SK-N-MC (cell line): ENCODE results near the gene USPL1.

Experiments used
- DNase-seq: peaks from one replicate; pipeline ENCODE4 v3.0.0-alpha.2; 2011; ENCODE audit warnings: low read depth, low spot score
- H3K27ac ChIP-seq: fragments of 200-600 bp; sonication (generic); 2 replicates; pipeline ENCODE4 v1.5.1; 2016; ENCODE audit warnings: mixed run types
- H3K36me3 ChIP-seq: fragments of 200-600 bp; sonication (generic); 2 replicates; pipeline ENCODE4 v1.6.1; 2017; ENCODE audit warnings: antibody characterized with exemption, low read length, mixed read lengths; ENCODE audit not compliant: insufficient read depth
- H3K4me3 ChIP-seq: fragments of 200-600 bp; sonication (generic); 2 replicates; pipeline ENCODE4 v1.5.1; 2016
- H3K9ac ChIP-seq: fragments of 200-600 bp; sonication (generic); 2 replicates; pipeline ENCODE4 v1.8.0; 2017; ENCODE audit warnings: mixed run types, mixed read lengths; ENCODE audit not compliant: insufficient read length
- H3K9me3 ChIP-seq: fragments of 200-600 bp; sonication (generic); 2 replicates; pipeline ENCODE4 v1.6.1; 2017; ENCODE audit warnings: low read depth, mild to moderate bottlenecking, antibody characterized with exemption, low read length, moderate library complexity, mixed read lengths
- EZH2 ChIP-seq: fragments of 200-600 bp; sonication (generic); IDR thresholded peaks from one replicate; pipeline ENCODE4 v1.6.1; 2017; ENCODE audit warnings: antibody characterized with exemption
- FOXP2 ChIP-seq: optimal IDR thresholded peaks from 2 replicates; pipeline ENCODE3; 2011; ENCODE audit warnings: mild to moderate bottlenecking, moderate library complexity; ENCODE audit not compliant: insufficient read depth; ENCODE audit errors: extremely low read length, control extremely low read depth
- POLR2AphosphoS5 ChIP-seq: IDR thresholded peaks from 2 replicates; pipeline ENCODE4 v1.6.1; 2012; ENCODE audit warnings: mild to moderate bottlenecking, low read depth, low read length, borderline replicate concordance

Gene USPL1

GRCh38 chr13:30690282-30691188 is 72.8 kb downstream of the USPL1 start:
- Histone ChIP-seq H3K9ac (no peak overlapping the region), H3K27ac (no peak overlapping the region), H3K9me3 (no peaks in the 10 kb centered on the region; the same call in 1 of the 2 replicates), H3K4me3 (no peak overlapping the region), H3K36me3 (no peaks in the 10 kb centered on the region)
- DNase-seq: no peak
- no peak for TF ChIP-seq POLR2AphosphoS5
- no peak for TF ChIP-seq EZH2
- no peak for TF ChIP-seq FOXP2

DNA sequence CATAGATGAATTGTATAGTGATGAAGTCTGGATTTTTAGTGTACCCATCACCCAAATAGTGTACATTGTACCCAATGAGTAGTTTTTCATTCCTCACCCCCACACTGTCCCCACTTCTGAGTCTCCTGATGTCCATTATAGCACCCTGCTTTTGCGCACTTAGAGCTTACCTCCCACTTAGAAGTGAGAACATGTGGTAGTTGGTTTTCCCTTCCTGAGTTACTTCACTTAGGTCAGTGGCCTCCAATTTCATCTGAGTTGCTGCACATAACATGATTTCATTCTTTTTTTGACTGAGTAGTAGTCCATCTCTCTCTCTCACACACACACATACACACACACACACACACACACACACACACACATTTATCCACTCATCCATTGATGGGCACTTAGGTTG is 74.4 kb downstream of the USPL1 start:
- Histone ChIP-seq H3K4me3 (no peak overlapping the region), H3K36me3 (no peaks in the 10 kb centered on the region), H3K27ac (no peak overlapping the region), H3K9ac (no peak overlapping the region), H3K9me3 (no peaks in the 10 kb centered on the region; the same call in 1 of the 2 replicates)
- no peak for TF ChIP-seq POLR2AphosphoS5
- no peak for TF ChIP-seq EZH2
- no peak for TF ChIP-seq FOXP2
- no peak for DNase-seq

GRCh38 chr13:30696278-30697176 is 78.8 kb downstream of the USPL1 start:
- Histone ChIP-seq H3K9me3 (no peaks in the 10 kb centered on the region; the same call in 1 of the 2 replicates), H3K36me3 (no peaks in the 10 kb centered on the region), H3K4me3 (peak overlapping the region; percentile 52), H3K27ac (no peak overlapping the region), H3K9ac (no peak overlapping the region)
- TF ChIP-seq FOXP2 (no peak), POLR2AphosphoS5 (no peak), EZH2 (no peak)
- DNase-seq: no peak

GRCh38 chr13:30697177-30697953 is 79.6 kb downstream of the USPL1 start:
- Histone ChIP-seq H3K9ac (no peak overlapping the region), H3K36me3 (no peaks in the 10 kb centered on the region), H3K9me3 (no peaks in the 10 kb centered on the region; the same call in 1 of the 2 replicates), H3K4me3 (no peak overlapping the region), H3K27ac (no peak overlapping the region)
- no peak for DNase-seq
- TF ChIP-seq EZH2: no peak
- no peak for TF ChIP-seq FOXP2
- TF ChIP-seq POLR2AphosphoS5: no peak

DNA sequence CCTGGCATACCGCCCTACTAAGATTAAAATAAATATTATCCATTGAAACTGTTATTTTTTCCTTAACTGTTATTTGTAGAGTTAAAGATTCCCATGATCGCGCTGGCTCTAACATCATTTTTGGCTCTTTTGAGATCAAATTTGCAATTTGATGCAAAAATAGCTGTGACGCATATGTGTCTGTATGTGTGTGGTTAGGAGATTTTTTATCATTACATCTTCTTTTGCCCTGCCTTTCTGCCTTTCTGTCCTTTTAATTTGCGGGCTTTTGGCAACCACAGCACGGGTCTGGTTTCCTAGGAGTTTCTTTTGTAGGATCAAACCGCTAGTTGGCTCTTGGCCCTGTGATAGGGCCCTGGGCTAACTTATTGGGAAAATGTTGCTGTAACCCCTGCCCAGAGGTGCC is 80.3 kb downstream of the USPL1 start:
- Histone ChIP-seq H3K27ac (no peak overlapping the region), H3K9ac (no peak overlapping the region), H3K4me3 (no peak overlapping the region), H3K36me3 (no peaks in the 10 kb centered on the region), H3K9me3 (no peaks in the 10 kb centered on the region; the same call in 1 of the 2 replicates)
- no peak for DNase-seq
- TF ChIP-seq POLR2AphosphoS5: no peak
- no peak for TF ChIP-seq FOXP2
- TF ChIP-seq EZH2: no peak

DNA sequence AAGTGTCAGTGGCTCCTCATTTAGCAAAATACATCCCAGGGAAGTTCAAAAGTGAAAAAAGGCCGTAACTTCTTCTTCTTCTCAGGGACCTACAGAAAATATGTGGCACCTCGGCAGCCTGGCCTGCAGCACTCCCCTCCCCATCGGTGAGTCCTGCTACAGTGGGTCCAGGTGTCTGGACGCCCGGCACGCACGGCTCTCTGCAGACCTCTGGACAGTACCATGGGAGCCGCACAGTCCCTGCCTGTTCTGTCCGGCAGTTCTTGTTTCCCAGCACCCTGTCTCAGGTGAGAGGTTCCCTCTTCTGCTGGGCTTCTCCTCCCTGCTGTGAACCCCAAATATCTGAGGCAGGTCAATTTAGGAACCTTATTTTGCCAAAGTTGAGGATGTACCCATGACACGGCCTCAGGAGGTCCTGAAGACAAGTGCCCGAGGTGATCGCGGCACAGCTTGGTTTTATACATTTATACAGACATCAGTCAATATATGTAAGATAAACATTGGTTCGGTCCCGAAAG is 80.8 kb downstream of the USPL1 start:
- H3K4me3 ChIP-seq: no peak overlapping the region

DNA sequence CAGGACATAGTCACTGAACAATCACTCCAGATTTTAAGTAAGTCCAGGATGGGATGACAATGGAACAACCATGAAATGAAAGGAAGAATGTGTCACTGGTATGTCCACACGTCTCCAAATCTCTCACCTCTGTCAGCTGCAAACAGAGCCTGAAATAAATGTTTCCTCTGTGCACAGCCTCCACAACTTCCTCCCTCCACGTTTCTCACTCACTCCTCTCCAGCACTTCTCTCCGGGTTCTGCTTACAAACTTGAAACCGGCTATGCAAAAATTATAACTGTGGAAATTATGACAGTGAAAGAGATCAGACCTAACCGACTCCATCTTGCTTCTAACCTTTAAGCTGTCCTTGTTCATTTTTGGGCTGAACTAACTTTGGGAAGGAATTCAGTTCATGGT is 82.6 kb downstream of the USPL1 start:
- Histone ChIP-seq H3K9me3 (no peaks in the 10 kb centered on the region), H3K4me3 (no peak overlapping the region), H3K27ac (no peak overlapping the region), H3K36me3 (no peaks in the 10 kb centered on the region), H3K9ac (no peak overlapping the region)
- DNase-seq: no peak
- no peak for TF ChIP-seq FOXP2
- no peak for TF ChIP-seq POLR2AphosphoS5

More for the DNA sequence above, 80.8 kb downstream of the USPL1 start:
- H3K36me3 ChIP-seq: no peaks in the 10 kb centered on the region
- no peaks in the 10 kb centered on the region for H3K9me3 ChIP-seq
- no peak overlapping the region for H3K9ac ChIP-seq
- H3K27ac ChIP-seq: no peak overlapping the region
- TF ChIP-seq FOXP2 (no peak), POLR2AphosphoS5 (no peak), EZH2 (no peak)
- DNase-seq: no peak
